ENCODE measurements around the gene MACF1. TPM values are rescaled to one million over a fixed set of nuclear protein-coding genes. Genes with fewer than 3 reads are reported as not detected.
"Not testable (repeated sequence)": the region's sequence is repeated elsewhere in the genome, so short reads cannot be mapped to it uniquely, and the experiment has no call there.

Gene MACF1, protein sequence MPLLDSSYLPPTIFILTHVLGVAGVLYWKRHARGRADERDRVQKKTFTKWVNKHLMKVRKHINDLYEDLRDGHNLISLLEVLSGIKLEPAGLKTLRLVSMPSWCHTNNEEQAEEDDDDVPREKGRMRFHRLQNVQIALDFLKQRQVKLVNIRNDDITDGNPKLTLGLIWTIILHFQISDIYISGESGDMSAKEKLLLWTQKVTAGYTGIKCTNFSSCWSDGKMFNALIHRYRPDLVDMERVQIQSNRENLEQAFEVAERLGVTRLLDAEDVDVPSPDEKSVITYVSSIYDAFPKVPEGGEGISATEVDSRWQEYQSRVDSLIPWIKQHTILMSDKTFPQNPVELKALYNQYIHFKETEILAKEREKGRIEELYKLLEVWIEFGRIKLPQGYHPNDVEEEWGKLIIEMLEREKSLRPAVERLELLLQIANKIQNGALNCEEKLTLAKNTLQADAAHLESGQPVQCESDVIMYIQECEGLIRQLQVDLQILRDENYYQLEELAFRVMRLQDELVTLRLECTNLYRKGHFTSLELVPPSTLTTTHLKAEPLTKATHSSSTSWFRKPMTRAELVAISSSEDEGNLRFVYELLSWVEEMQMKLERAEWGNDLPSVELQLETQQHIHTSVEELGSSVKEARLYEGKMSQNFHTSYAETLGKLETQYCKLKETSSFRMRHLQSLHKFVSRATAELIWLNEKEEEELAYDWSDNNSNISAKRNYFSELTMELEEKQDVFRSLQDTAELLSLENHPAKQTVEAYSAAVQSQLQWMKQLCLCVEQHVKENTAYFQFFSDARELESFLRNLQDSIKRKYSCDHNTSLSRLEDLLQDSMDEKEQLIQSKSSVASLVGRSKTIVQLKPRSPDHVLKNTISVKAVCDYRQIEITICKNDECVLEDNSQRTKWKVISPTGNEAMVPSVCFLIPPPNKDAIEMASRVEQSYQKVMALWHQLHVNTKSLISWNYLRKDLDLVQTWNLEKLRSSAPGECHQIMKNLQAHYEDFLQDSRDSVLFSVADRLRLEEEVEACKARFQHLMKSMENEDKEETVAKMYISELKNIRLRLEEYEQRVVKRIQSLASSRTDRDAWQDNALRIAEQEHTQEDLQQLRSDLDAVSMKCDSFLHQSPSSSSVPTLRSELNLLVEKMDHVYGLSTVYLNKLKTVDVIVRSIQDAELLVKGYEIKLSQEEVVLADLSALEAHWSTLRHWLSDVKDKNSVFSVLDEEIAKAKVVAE (N-terminal part only)
- total RNA-seq: 100 to 1,000 TPM; 121 to 149 TPM
- long read RNA-seq, partial matches to known transcripts: 9 of 16 reads
- long read RNA-seq, other reads (novel, unspliced or antisense): 7 of 16 reads

GRCh38 chr1:39204441-39205081 lies at the start of gene MACF1:
MACF1 (plus strand) TSS chr1:39204695; CDS start chr1:39205023, 328 bp downstream.
- ATAC-seq: peak; percentile 46
- peak; percentile 40 to 48 for DNase-seq
- intact Hi-C loops (cut with DNase I, micrococcal nuclease): no loop called here

- no peak for ATAC-seq
- DNase-seq: no peak
- intact Hi-C loops (cut with DNase I, micrococcal nuclease): no loop called here
Observed at GRCh38 chr1:39157304-39157703, 47.2 kb upstream of the MACF1 start.

GRCh38 chr1:39158327-39159086 lies 46.0 kb upstream of the MACF1 start:
- DNase-seq (peak; percentile 76 to 90), ATAC-seq (peak; percentile 94)
- intact Hi-C loops (cut with DNase I, micrococcal nuclease): no loop called here

DNA sequence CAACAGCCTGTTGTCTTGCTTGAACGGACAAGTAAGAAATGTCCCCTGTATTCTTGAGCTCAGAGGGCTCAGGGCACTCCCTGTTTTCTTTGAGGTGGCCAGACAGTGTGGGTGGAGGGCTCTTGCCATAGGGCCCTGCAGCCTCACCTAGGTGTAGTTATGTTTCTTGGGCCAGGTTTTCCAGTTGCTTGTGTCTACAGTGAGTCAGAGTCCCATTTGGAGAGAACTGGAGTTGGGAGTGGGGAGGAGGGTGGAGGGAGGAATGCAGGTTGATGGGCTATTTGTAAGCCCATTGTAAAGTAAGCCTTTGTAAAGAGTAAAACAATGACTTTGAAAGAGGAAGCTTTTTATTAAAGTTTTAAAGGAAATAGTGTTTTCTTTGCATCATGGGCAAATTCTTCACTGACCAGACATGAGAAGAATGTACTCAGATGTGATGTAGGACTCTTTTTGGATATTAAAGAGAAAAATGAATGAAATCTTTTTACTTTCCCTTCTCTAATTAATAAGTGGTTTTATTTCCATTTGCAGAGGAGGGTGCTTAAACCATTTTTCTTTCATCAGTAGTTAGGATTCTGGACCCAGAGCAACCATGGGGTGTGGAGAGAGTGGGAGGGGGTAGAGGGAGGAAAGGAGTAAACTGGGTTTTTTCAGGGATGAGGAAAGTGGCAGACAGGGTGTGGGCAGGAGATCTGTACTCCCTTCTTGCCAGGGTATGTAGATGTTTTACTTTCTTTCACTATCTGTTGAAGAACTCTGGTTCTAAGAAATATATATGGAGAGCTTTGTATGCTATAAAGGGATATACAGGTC lies 45.1 kb upstream of the MACF1 start:
- intact Hi-C loops (cut with DNase I, micrococcal nuclease): no loop called here
- DNase-seq (peak; percentile 15 to 66), ATAC-seq (peak; percentile 64)

- no peak for DNase-seq
- intact Hi-C loops (cut with DNase I, micrococcal nuclease): no loop called here
- no peak for ATAC-seq
Observed at GRCh38 chr1:39160703-39161102, 43.8 kb upstream of the MACF1 start.

DNA sequence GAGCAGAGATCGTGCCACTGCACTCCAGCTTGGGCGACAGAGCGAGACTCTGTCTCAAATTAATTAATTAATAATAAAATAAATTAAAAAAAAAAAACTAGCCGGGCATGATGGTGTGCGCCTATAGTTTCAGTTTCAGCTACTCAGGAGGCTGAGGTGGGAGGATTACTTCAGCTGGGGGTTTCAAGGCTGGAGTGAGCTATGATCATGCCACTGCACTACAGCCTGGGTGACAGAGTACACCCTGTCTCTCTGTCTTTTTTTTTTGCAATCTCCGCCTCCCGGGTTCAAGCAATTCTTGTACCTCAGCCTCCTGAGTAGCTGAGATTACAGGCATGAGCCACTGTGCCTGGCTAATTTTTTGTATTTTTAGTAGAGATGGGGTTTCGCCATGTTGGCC lies 42.7 kb upstream of the MACF1 start:
- DNase-seq; ATAC-seq; intact Hi-C loops (cut with DNase I, micrococcal nuclease): not testable (repeated sequence)

DNA sequence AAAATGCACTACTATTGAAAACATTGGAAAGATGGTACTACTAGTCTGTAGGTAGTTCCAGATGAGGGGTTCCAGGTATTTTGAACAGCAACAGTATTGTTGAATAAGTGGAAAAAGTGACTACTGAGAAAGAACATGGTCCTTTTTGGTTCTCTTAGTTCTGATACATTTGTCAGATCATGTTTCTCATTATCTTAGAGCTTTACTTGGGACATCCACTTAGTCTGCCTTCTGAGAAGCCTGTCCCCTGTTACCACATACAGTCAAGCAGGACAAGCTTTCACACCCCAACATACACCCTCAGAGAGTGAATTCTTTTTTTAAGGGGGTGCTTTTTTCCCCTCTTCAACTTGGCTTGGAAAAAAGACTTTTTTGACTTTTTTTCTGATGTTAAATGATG lies 41.0 kb upstream of the MACF1 start:
- DNase-seq (no peak), ATAC-seq (no peak)
- intact Hi-C loops (cut with DNase I, micrococcal nuclease): no loop called here

DNA sequence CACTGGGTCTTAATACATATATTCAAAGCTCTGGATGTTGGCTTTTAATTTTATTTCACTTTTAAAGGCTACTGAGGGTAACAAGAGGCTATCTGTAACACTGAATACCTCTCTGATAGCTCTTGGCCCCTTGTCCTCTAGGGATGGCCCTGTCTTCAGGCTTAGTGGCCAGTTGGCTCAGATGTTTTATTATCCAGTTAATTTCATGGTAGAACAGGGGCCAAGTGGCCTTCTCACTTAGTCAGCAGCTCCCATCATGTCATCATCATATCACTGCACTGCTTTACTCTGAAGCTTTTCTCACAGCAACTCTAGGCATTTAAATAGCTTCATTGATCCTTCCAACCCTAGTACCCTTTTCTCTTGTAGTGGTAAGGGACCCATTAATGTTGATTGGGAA lies 40.2 kb upstream of the MACF1 start:
- DNase-seq (no peak), ATAC-seq (no peak)
- intact Hi-C loops (cut with DNase I, micrococcal nuclease): no loop called here

DNA sequence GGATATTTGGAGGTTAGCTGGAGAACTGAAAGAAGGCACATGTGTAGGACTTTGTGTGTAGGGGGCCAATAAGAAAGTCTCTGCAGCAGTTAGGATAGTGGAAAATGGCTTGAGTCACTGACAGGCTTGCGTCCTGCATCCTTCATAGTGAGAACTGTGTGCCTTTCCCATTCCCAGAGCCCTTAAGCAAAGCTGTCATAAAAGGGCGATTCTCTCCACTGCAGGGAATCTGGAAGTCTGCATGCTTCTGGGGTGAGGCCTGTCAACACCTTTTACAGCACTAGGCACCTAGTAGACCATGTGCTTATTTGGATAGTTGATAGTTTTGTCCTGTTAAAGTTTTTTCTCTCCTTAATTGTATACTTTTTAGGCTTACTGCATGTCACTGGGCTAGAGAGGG lies 39.4 kb upstream of the MACF1 start:
- no peak for DNase-seq
- intact Hi-C loops (cut with DNase I, micrococcal nuclease): no loop called here
- peak; percentile 97 for ATAC-seq

GRCh38 chr1:39165488-39165887 lies 39.0 kb upstream of the MACF1 start:
- DNase-seq: no peak
- no peak for ATAC-seq
- intact Hi-C loops (cut with DNase I, micrococcal nuclease): no loop called here

DNA sequence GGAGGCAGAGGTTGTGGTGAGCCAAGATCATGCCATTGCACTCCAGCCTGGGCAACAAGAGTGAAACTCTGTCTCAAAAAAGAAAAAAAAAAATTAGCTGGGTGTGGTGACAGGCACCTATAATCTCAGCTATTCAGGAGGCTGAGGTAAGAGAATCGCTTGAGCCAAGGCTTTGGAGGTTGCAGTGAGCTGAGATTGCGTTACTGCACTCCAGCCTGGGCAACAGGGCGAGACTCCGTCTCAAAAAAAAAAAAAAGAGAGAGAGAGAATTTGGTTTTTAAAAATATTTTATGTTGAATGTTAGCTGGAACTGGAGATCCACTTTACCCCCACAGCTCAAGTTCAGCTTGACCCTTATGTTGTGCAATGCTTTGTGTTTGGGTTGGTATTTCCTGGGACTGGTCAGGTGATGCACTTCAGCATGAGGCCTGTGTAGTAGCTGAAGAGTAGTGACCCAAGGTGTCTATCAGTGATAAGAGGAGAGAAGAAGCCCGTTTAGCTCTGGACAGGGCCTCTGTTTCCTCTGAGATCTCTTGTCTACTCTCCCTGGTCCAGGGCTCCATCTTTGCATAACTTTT lies 36.8 kb upstream of the MACF1 start:
- intact Hi-C loops (cut with DNase I, micrococcal nuclease): no loop called here
- no peak for ATAC-seq
- no peak for DNase-seq

GRCh38 chr1:39168301-39169080 lies 36.0 kb upstream of the MACF1 start:
- DNase-seq (no peak), ATAC-seq (no peak)
- intact Hi-C loops (cut with DNase I, micrococcal nuclease): no loop called here

DNA sequence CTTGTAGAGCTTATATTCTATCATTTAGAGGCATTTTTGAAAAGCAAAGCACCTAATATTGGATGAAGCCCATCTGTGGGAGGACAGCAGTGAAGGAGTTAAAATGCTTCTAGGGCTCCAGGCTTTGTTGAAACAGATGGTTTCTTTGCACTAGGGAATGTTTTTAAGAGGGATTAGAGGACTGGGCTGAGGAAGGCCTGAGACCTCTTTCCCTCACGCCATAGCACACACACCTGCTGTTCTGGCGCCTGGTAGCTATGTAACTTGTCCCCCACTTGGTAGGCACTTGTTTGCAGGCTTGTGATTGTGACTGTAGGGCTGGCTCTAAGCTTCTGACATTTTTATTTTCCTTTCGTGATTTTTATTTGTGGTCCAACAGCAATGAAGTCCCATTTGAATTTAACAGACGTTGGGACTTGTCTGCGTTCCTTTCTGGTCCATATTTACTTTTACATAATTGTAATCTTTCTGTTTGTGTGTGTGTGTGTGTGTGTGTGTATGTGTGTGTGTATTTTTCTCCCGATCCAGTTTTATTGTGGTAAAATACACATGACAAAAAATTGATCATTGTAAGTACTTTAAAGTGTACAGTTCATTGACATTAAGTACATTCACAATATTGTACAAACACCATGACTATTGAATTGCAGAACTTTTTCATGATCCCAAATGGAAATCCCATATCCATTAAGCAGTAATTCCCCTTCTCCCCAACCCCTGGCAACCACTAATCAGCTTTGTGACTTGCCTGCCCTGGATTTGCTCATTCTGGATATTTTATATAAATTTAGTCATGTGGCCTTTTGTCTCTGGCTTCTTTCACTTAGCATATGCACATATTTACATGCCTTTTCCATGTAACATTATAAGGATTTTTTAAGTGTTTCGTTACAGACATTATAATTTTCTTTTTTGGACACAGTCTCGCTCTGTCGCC lies 33.5 kb upstream of the MACF1 start:
- intact Hi-C loops (cut with DNase I, micrococcal nuclease): no loop called here
- no peak for ATAC-seq

DNA sequence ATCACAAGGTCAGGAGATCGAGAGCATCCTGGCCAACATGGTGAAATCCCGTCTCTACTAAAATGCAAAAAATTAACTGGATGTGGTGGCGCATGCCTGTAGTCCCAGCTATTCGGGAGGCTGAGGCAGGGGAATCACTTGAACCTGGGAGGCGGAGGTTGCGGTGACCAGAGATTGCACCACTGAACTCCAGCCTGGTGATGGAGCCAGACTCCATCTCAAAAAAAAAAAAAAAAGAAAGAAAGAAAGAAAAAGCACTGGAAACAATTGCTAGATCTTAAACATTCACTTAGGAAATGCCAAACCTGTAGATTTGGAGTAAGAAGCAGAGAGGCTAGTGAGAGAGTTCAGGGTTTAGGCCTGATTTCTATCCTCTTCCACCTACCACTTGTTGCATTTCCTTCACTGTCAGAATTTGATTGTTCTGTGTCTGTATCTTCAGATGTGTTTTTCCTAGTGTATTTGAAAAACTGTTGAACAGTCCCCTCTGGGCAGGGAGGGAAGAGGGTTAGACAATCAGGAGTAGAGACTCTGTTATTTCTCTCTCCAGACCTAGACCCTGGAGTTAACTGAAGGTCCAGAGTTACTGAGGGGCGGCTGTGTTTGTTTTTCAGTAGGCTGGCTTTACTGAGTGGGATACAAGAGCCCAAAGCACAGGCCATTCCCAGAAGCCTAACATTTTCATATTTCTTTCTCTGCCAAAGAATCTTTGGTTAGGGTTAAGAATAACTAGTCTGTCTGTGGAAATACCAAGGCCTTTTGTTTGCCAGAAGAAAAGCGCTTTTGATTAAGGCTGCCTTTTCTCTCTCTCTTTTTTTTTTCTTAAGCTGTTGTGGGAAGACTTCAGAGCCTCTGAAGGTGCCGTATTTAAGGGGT lies 31.1 kb upstream of the MACF1 start:
- ATAC-seq (no peak), DNase-seq (no peak)
- intact Hi-C loops (cut with DNase I, micrococcal nuclease): no loop called here

More for the DNA sequence above, 33.5 kb upstream of the MACF1 start:
- no peak for DNase-seq
